Measurements from ENCODE around the gene CELF1.

DNA sequence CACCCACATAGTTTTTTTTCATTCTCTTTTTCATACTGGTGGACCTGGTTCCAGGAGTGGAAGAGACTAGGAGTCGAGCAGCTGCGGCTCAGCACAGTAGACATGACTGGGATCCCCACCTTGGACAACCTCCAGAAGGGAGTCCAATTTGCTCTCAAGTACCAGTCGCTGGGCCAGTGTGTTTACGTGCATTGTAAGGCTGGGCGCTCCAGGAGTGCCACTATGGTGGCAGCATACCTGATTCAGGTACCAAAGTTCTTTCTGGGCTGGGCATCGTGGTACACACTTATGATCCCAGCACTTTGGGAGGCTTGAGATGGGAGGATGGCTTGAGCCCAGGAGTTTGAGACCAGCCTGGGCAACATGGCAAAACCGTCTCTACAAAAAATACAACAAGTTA is 16.7 kb upstream of the CELF1 start:
- TF ChIP-seq CTCF (optimal IDR thresholded peaks at IDR 0.05 in 1 of 3, IDR thresholded peaks at IDR 0.05 in 1 of 3, conservative IDR thresholded peaks at IDR 0.05 in 1 of 3; ENCODE audit: extremely low read depth in 1 of 3, insufficient read depth in 2 of 3, low read length in 3 of 3) (no peak), EZH2 (IDR thresholded peaks at IDR 0.05; ENCODE audit: low read length) (no peak)

Measured in keratinocyte (primary cell).